GM12864 (cell line): Measurements from ENCODE around the gene UNC13B.
"Not testable (repeated sequence)": the region's sequence is repeated elsewhere in the genome, so short reads cannot be mapped to it uniquely, and the experiment has no call there.

Experiments used
- DNase-seq: peaks from one replicate; pipeline ENCODE4 v3.0.0-alpha.2; 2011; ENCODE audit warnings: low read depth
- H3K4me3 ChIP-seq: 2 replicates; pipeline ENCODE4 v1.5.1; 2011; ENCODE audit warnings: mild to moderate bottlenecking, low read depth, low read length, control low read depth
- CTCF ChIP-seq: IDR thresholded peaks from 2 replicates; pipeline ENCODE4 v1.5.1; 2011; ENCODE audit warnings: low read depth, mild to moderate bottlenecking, moderate library complexity, low read length, control low read depth, inconsistent platforms; ENCODE audit errors: missing control alignments

The UNC13B gene

GRCh38 chr9:35116898-35117551 is 44.8 kb upstream of the UNC13B start:
- peak; percentile 88 for TF ChIP-seq CTCF
- peak; percentile 88 for DNase-seq
- H3K4me3 ChIP-seq: peak overlapping the region; percentile 80; the same call in 1 of the 2 replicates

GRCh38 chr9:35134920-35135319 is 26.9 kb upstream of the UNC13B start:
- no peak for DNase-seq
- no peak overlapping the region for H3K4me3 ChIP-seq
- no peak for TF ChIP-seq CTCF

- DNase-seq: no peak
- TF ChIP-seq CTCF: no peak
- no peak overlapping the region for H3K4me3 ChIP-seq
These were observed 25.8 kb upstream of the UNC13B start for GRCh38 chr9:35135988-35136387.

- H3K4me3 ChIP-seq: no peak overlapping the region
- no peak for DNase-seq
- TF ChIP-seq CTCF: no peak
These were observed 24.9 kb upstream of the UNC13B start for GRCh38 chr9:35136866-35137265.

- H3K4me3 ChIP-seq: no peak overlapping the region
- TF ChIP-seq CTCF: no peak
These were observed 21.7 kb upstream of the UNC13B start for GRCh38 chr9:35140093-35140492.

GRCh38 chr9:35142037-35142436 is 19.8 kb upstream of the UNC13B start:
- TF ChIP-seq CTCF: no peak
- no peak for DNase-seq
- no peak overlapping the region for H3K4me3 ChIP-seq

More at GRCh38 chr9:35140093-35140492, 21.7 kb upstream of the UNC13B start:
- DNase-seq: no peak

- H3K4me3 ChIP-seq, DNase-seq: not testable (repeated sequence)
These were observed 13.8 kb upstream of the UNC13B start for GRCh38 chr9:35147941-35148563.
